G401 (cell line): Measurements from ENCODE around the gene GALNT13. TPM values are rescaled to one million over a fixed set of nuclear protein-coding genes. Genes with fewer than 3 reads are reported as not detected.
"Not testable (repeated sequence)": the region's sequence is repeated elsewhere in the genome, so short reads cannot be mapped to it uniquely, and the experiment has no call there.

ENCODE experiments used
- DNase-seq: peaks from one replicate; pipeline ENCODE4 v3.0.0-alpha.2; 2015; ENCODE audit warnings: low spot score
- in situ Hi-C: cut with HindIII; loops from 2 replicates; pipeline ENCODE4 v1.10.0; 2016; ENCODE audit warnings: low sequenced_read_pairs, mixed read lengths
- total RNA-seq: library from RNA; depleted of rRNA; stranded (reverse); fragments of >200 nt; shearing (Covaris generic); gene quantifications from 2 replicates; pipeline ENCODE4 v1.2.3, GENCODE V29; 2014

Gene GALNT13
- total RNA-seq, 1 experiment from 2014 or later = 22.8 TPM

DNA sequence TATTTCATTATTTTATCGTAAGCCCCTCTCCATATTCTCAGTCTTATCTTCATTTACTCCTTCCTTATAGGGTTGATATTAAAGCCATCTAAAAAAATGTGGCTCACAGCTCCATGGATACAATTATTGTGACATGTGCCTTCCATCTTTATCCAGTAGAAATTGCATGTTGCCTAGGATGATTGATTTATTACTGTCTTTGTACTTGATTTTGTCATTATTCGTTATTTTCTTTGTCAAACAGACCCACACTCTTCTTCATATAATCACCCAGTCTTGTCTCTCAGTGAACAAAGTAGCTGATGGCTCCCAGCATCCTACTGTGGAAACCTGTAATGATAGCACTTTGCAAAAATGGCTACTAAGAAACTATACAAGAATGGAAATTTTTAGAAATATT lies 574.6 kb downstream of the GALNT13 start:
- in situ Hi-C loops = no loop called here
- DNase-seq = no peak

DNA sequence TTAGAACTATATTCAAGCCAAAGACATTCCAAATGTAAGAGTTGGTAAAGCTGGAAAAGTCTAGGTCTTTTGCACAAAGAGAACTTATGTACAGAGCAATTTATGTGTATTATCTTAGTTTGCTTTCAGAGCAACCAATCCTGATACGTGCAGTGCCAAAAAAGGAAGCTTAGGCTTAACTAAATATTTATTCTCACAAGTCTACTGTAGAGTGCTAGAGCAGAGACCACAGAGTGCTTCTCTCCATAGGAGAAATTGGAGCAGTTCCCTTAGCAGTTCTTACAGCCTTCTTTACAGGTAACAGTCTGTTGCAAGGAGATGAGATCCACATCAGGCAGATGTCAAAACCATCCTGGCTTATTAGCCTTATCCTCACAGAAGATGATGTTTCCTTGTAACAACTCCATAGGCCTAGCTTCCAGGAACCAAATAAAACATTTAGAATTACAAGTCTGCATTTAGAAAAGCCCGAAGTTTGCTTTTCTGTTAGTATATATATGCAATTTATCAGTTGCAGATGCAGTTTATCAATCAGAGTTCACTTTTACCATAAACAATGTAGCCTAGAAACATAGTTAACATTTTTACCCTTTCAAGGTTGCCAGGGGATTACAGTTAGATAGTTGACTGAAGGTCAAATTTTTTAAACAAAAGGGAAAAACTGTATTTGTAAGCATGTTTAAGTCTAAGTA lies 576.2 kb downstream of the GALNT13 start:
- in situ Hi-C loops = no loop called here

GRCh38 chr2:154449951-154450658 lies 578.4 kb downstream of the GALNT13 start:
- in situ Hi-C loops = no loop called here
- DNase-seq = no peak

More for the DNA sequence above, 576.2 kb downstream of the GALNT13 start:
- no peak for DNase-seq

GRCh38 chr2:154452471-154452870 lies 580.7 kb downstream of the GALNT13 start:
- no peak for DNase-seq
- in situ Hi-C loops = no loop called here

- in situ Hi-C loops = no loop called here
- no peak for DNase-seq
Observed at GRCh38 chr2:154452906-154453493, 581.3 kb downstream of the GALNT13 start.

DNA sequence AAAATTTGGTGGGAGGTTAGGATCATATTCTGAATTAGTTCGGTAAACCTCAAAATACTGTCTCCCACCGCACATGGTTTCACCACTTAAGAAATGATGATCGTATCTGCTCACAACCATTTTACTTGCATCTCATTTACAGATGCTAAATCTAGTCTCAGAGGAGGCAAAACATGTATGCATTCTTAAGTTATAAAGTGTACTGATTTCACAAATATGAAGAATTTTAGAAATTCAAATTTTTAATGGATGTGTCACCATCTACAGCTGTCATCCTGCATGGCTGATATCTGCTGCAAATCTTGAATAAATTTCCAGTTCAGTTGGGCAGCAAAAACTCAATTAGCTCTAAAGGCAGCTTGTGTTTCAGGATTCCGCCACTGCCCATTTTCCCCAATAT lies 583.4 kb downstream of the GALNT13 start:
- in situ Hi-C loops = no loop called here
- DNase-seq = no peak

GRCh38 chr2:154455866-154456265 lies 584.1 kb downstream of the GALNT13 start:
- no peak for DNase-seq

DNA sequence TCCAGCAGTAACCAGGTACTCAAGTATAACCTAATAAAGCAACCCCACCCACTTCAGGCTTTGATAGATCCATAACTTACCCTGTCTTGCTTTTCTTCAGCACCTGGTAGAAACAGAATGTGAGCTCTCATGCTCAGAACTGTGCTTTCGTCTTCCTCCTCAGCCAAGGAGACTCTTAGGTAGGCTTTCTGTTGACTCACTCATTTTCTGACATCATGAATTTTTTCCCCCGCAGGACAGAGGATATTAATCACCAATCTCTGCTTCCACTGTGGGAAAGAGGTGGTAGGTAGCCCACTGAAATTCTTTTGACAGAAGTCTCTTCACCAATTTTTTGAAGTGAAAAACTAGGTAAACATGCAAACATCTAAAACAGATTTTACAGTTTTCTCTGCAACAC lies 585.6 kb downstream of the GALNT13 start:
- DNase-seq = no peak
- in situ Hi-C loops = no loop called here

More at GRCh38 chr2:154455866-154456265, 584.1 kb downstream of the GALNT13 start:
- in situ Hi-C loops = no loop called here

- in situ Hi-C loops = no loop called here
- DNase-seq = no peak
Observed at GRCh38 chr2:154459286-154459685, 587.6 kb downstream of the GALNT13 start.

GRCh38 chr2:154462634-154463033 lies 590.9 kb downstream of the GALNT13 start:
- in situ Hi-C loops = no loop called here
- no peak for DNase-seq

DNA sequence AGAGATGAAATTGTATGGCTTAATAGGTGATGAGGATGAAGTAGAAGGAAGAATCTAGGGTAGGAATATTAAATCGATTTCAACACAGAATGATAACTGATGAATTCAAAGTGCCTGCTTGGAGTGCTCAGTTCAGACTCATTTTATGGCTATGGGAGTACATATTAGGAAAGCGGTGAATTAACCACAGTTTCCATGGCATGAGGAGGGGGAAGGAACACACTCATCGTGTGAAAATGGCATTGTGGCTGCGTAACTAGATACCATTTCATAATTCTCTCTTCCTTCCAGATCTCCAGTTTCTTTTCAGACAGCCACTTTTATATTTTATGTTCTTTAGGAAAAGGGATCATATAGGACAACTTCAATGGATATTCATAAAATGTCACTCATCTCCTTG lies 594.5 kb downstream of the GALNT13 start:
- in situ Hi-C loops = no loop called here
- no peak for DNase-seq

DNA sequence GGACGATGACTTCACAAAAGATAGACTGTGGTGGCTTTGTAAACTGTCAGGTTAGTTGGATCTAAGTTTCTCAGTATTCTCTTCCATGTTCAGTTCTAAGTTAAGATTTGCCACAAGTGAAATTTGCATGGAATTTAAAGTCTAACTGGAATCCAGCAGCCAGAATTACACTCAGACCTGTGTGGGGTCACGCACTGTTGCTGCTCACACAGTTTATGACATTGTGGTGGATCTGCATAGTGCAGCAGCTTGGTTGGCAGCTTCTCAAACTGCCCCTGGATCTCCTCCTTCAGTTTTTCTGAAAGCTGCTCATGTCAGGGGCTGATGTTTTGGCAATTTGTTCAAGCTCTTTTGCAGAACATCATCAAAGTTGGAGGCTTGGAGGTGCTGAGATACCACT lies 598.7 kb downstream of the GALNT13 start:
- DNase-seq = no peak
- in situ Hi-C loops = no loop called here

GRCh38 chr2:154471492-154471891 lies 599.8 kb downstream of the GALNT13 start:
- DNase-seq, in situ Hi-C loops: not testable (repeated sequence)

DNA sequence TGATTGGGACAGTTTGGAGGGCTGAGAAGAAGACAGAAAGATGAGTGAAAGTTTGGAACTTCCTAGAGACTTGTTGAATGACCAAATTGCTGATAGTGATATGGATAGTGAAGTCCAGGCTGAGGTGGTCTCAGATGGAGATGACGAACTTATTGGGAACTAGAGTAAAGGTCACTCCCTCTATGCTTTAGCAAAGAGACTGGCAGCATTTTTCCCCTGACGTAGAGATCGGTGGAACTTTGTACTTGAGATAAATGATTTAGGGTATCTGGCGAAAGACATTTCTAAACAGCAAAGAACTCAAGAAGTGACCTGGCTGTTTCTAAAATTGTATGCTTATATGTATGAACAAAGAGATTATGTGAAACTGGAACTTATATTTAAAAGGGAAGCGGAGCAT lies 605.6 kb downstream of the GALNT13 start:
- no peak for DNase-seq
- in situ Hi-C loops = no loop called here

- in situ Hi-C loops = no loop called here
- no peak for DNase-seq
Observed at GRCh38 chr2:154480521-154480920, 608.8 kb downstream of the GALNT13 start.

DNA sequence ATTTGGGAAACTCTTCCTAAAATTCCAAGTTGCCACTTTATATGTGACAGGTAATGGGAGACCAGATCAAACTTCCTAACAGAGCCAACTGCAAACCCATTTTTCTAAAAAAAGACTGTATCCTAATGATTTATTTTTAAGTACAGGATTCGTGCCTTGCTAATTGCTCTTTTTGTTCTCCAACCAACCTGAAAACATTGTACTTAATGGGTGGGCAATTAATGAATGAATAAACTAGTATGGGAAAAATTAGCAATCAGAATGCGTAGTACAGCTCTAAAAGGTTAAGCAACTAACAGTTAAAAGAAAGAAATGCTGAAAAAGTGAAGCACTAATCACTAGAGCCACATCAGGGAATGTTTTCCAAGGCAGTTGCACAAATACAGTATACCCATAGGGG lies 609.6 kb downstream of the GALNT13 start:
- DNase-seq = no peak
- in situ Hi-C loops = no loop called here

DNA sequence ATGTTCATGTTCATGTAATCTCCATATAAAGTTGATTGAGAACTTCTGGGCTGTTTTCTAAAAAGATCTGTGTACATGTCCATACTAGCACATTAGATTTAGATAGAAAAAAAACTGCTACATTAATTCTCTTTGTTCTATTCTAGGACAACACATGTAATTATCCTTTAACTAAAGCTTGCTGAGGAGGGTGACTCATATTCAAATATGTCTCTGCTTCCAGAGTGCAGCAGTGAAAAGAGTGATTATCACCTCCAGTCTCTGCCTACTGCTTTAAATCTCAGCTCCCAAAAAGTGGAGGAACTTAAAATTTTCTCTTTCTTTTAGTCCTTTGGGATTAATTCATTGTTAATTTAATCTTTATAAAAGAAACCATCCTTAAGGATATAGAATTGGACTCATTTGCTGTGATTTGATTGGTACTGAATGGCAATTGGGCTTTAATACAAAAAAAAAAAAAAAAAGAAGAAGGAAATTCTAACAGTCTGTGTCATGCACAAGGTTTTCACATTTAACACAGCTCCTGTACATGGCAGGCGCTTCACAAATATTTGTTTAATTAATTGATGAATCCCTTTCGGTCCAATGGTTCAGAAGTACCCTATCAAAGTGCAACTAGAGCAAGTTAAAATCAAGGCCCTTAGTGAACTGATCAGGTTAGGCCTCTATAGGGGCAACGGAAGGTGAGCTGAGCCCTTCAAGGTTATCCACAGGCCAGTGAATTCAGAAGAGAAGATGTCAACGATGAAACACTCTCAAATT lies 612.8 kb downstream of the GALNT13 start:
- no peak for DNase-seq
- in situ Hi-C loops = no loop called here

DNA sequence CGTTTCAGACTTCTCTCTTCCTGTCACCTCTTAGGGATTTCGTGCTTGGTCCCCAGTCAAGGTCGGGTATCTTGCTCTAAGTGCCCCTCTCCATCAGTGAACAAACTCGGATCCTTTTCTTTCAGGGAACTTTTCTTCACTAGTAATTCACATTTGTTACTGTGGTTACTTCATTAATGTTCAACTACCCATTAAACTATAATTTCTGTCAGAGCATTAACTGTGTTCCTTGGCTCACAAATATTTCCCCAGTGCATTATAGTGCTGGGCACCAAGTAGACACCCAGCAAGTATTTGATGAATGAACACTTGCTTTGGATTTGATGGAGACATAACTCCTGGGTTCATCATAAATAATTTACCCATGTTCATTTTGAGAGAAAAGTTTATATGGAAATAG lies 617.1 kb downstream of the GALNT13 start:
- in situ Hi-C loops = no loop called here
- no peak for DNase-seq

DNA sequence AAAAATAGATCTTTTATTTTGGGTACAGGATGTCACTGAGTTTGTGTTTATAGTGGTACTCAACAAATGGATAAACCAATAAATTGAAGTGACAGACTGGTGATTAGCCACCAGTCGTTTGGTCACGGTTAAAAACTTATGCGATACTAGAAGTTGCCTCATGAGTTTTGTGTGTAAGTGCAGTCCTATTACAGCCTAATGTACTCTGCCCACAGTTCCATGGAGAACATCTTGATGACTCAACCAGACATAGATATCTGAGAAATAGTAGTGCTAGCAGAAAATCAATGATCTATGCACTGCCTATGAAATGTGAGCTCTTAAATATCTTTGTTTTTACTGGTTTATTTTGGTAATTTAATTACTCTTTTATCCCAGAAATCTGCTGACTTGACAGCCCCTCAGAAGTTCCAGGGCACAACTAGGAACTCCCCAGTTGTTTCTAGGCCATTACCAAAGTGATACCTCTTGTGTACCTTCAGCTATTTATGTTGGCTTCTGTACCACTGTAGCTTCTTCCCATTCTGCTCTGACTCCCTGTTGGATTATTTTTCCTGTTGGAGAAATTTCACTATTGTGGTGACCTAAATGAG lies 617.6 kb downstream of the GALNT13 start:
- DNase-seq = no peak
- in situ Hi-C loops = no loop called here
